Mesenchymal stem cell (in vitro differentiated cells and primary cell): ENCODE results near the gene COL27A1.

Experiments used
- DNase-seq: peaks from one replicate; pipeline ENCODE4 v3.0.0-alpha.2; 2013
- H2AFZ ChIP-seq: one replicate; pipeline ENCODE4 v1.6.1; 2013; ENCODE audit warnings: low read depth, mild to moderate bottlenecking, control low read depth, inconsistent platforms, low read length, moderate library complexity
- H2AK5ac ChIP-seq: 2 replicates; pipeline ENCODE4 v1.6.1; 2013; ENCODE audit warnings: low read length, moderate library complexity, mild to moderate bottlenecking, inconsistent platforms; ENCODE audit not compliant: severe bottlenecking
- H2BK120ac ChIP-seq: one replicate; pipeline ENCODE4 v1.6.1; 2013; ENCODE audit warnings: low read depth, mild to moderate bottlenecking, inconsistent platforms, low read length, moderate library complexity
- H2BK12ac ChIP-seq, 2 experiments: one replicate each; pipeline ENCODE4 v1.6.1; 2013; ENCODE audit warnings: inconsistent platforms in 2 of 2, low read length in 2 of 2, mild to moderate bottlenecking in 2 of 2, moderate library complexity in 2 of 2, control low read depth in 1 of 2
- H2BK15ac ChIP-seq: one replicate; pipeline ENCODE4 v1.6.1; 2013; ENCODE audit warnings: mild to moderate bottlenecking, low read depth, inconsistent platforms; ENCODE audit not compliant: poor library complexity, severe bottlenecking
- H2BK5ac ChIP-seq: 2 replicates; pipeline ENCODE4 v1.6.1; 2013; ENCODE audit warnings: low read depth, mild to moderate bottlenecking, low read length, control low read depth, inconsistent platforms; ENCODE audit not compliant: poor library complexity, severe bottlenecking
- H3K14ac ChIP-seq, 2 experiments: one replicate each; pipeline ENCODE4 v1.6.1; 2013; ENCODE audit warnings: inconsistent platforms in 2 of 2, low read length in 2 of 2, control low read depth in 1 of 2, mild to moderate bottlenecking in 1 of 2, moderate library complexity in 1 of 2
- H3K18ac ChIP-seq, 2 experiments: one replicate each; pipeline ENCODE4 v1.6.1; 2013; ENCODE audit warnings: inconsistent platforms in 2 of 2, low read length in 2 of 2, control low read depth in 1 of 2, low read depth in 1 of 2, mild to moderate bottlenecking in 1 of 2
- H3K23ac ChIP-seq, 2 experiments: one replicate each; pipeline ENCODE4 v1.6.1; 2013; ENCODE audit warnings: inconsistent platforms in 2 of 2, low read length in 2 of 2, mild to moderate bottlenecking in 2 of 2, moderate library complexity in 2 of 2, control low read depth in 1 of 2
- H3K27ac ChIP-seq: 2 replicates; pipeline ENCODE4 v1.5.1; 2013; ENCODE audit warnings: mild to moderate bottlenecking, moderate library complexity, low read length, control low read depth, inconsistent platforms; ENCODE audit not compliant: poor library complexity, severe bottlenecking
- H3K27me3 ChIP-seq, 2 experiments: 2 replicates each; pipeline versions ENCODE4 v1.6.1 to v1.7.0; 2013; ENCODE audit warnings: low read length in 2 of 2, mild to moderate bottlenecking in 2 of 2, moderate library complexity in 2 of 2, control low read depth in 1 of 2, inconsistent platforms in 1 of 2; ENCODE audit not compliant: control insufficient read depth in 1 of 2, insufficient read depth in 1 of 2
- H3K36me3 ChIP-seq, 2 experiments: 2 replicates each; pipeline versions ENCODE4 v1.6.1 to v1.7.0; 2013; ENCODE audit warnings: low read length in 2 of 2, control low read depth in 1 of 2, inconsistent platforms in 1 of 2, low read depth in 1 of 2, mild to moderate bottlenecking in 1 of 2; ENCODE audit not compliant: insufficient read depth in 2 of 2, control insufficient read depth in 1 of 2
- H3K4ac ChIP-seq, 2 experiments: one replicate each; pipeline ENCODE4 v1.6.1; 2013; ENCODE audit warnings: inconsistent platforms in 2 of 2, low read length in 2 of 2, mild to moderate bottlenecking in 2 of 2, moderate library complexity in 2 of 2, control low read depth in 1 of 2, low read depth in 1 of 2
- H3K4me1 ChIP-seq: 2 replicates; pipeline ENCODE4 v1.6.1; 2013; ENCODE audit warnings: low read depth, low read length, control low read depth; ENCODE audit not compliant: control insufficient read depth, insufficient read depth
- H3K4me2 ChIP-seq: 2 replicates; pipeline ENCODE4 v1.6.1; 2013; ENCODE audit warnings: low read length, mild to moderate bottlenecking, inconsistent platforms; ENCODE audit not compliant: poor library complexity, severe bottlenecking
- H3K4me3 ChIP-seq, 2 experiments: 2 replicates each; pipeline versions ENCODE4 v1.5.1 to v1.7.0; 2013; ENCODE audit warnings: low read length in 2 of 2, mild to moderate bottlenecking in 2 of 2, control low read depth in 1 of 2, low read depth in 1 of 2; ENCODE audit not compliant: insufficient read depth in 1 of 2
- H3K79me1 ChIP-seq: replicated peaks from 2 replicates; pipeline ENCODE4 v1.6.1; 2013; ENCODE audit warnings: mild to moderate bottlenecking, control low read depth, low read length, inconsistent platforms; ENCODE audit not compliant: poor library complexity, severe bottlenecking
- H3K9ac ChIP-seq: 2 replicates; pipeline ENCODE4 v1.7.0; 2013; ENCODE audit warnings: mild to moderate bottlenecking, low read length, moderate library complexity
- H3K9me3 ChIP-seq: 2 replicates; pipeline ENCODE4 v1.7.0; 2013; ENCODE audit warnings: mild to moderate bottlenecking, low read length; ENCODE audit not compliant: control insufficient read depth
- H4K8ac ChIP-seq: one replicate; pipeline ENCODE4 v1.6.1; 2013; ENCODE audit warnings: inconsistent platforms, mild to moderate bottlenecking, low read length, moderate library complexity
- H4K91ac ChIP-seq: one replicate; pipeline ENCODE4 v1.6.1; 2013; ENCODE audit warnings: mild to moderate bottlenecking, low read length, inconsistent platforms
- WGBS: methylation state at CpG from one replicate; pipeline ENCODE4 v1.1.7; 2013; ENCODE audit warnings: mixed read lengths; 5-methylcytosine and 5-hydroxymethylcytosine counted together

COL27A1 gene

DNA sequence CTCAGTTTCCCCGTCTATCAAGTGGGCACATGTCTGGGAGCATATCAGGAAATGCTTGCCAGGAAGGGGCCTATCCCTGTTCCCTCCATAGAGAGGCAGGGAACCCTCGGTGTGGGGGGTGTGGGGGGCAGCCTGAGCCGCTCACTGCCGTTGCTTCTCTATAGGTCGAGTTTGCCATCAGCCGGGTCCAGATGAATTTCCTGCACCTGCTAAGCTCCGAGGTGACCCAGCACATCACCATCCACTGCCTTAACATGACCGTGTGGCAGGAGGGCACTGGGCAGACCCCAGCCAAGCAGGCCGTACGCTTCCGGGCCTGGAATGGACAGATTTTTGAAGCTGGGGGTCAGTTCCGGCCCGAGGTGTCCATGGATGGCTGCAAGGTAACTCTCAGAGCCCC is 153.8 kb downstream of the COL27A1 start:
- no peak overlapping the region for H2BK120ac ChIP-seq
- H3K79me1 ChIP-seq = no peaks in the 10 kb centered on the region
- WGBS = 97% methylated on average over 11 of the region's 13 CpGs

DNA sequence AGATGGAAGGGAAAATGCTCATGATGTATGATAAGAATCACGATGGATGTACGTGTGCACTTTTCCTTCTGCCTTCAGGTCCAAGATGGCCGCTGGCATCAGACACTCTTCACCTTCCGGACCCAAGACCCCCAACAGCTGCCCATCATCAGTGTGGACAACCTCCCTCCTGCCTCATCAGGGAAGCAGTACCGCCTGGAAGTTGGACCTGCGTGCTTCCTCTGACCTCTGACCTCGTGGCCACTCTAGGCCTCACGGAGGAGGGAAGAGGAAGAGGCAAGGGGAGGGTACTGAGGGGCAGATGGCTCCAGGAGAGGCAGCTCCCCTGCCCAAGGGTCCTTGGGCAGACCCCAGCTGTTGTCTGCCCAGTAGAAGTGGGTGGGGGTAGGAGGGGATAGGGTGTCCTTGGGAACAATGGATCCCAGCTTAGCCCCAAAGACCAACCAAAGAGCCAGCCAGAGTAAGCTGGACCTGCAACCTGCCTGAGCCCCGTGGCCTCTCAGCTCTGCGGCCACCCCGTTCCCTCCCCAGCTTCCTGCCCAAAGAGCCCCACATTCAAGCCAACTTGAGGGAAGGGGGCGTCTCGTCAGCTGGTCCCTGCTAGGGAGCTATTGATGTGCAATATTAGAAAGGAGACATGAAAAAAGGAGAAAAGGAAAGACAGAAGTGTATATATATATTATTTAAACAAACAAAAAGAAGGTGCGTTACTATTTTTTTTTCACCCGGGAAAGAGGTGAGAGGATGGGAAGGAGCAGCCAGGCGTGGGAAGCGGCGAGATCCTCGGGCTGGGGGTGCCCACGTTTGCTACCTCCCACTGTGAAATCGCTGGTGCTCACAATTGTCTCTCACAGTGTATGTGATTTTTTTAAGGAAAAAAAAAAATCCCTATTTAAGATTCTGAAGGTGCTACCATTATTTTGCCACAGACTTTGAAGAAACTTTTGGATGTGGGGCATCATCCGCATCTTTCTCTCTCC is 155.4 kb downstream of the COL27A1 start:
- H3K23ac ChIP-seq = no peak overlapping the region
- no peak overlapping the region for H2BK5ac ChIP-seq
- no peaks in the 10 kb centered on the region for H3K27me3 ChIP-seq
- no peak overlapping the region for H2BK15ac ChIP-seq
- 95% methylated on average over 14 of the region's 22 CpGs for WGBS
- no peaks in the 10 kb centered on the region for H3K4me1 ChIP-seq
- H3K4ac ChIP-seq = no peak overlapping the region
- H3K4me3 ChIP-seq = no peak overlapping the region
- no peaks in the 10 kb centered on the region for H3K9me3 ChIP-seq
- no peak overlapping the region for H4K91ac ChIP-seq
- H3K79me1 ChIP-seq = no peaks in the 10 kb centered on the region
- peaks cover 5 to 51% of the 10 kb centered on the region in 2 experiments for H3K36me3 ChIP-seq
- no peak overlapping the region for H3K4me2 ChIP-seq
- no peak overlapping the region for H3K9ac ChIP-seq
- H3K27ac ChIP-seq = no peak overlapping the region
- H3K14ac ChIP-seq = no peak overlapping the region
- H2BK12ac ChIP-seq = no peak overlapping the region
- H2AK5ac ChIP-seq = no peak overlapping the region
- no peak overlapping the region for H4K8ac ChIP-seq
- no peak for DNase-seq
- H2BK120ac ChIP-seq = no peak overlapping the region
- no peak overlapping the region for H3K18ac ChIP-seq
- H2AFZ ChIP-seq = no peak overlapping the region

More for the DNA sequence above, 153.8 kb downstream of the COL27A1 start:
- Histone ChIP-seq H3K4me1 (peaks cover 3% of the 10 kb centered on the region), H2BK5ac (no peak overlapping the region), H2BK12ac (no peak overlapping the region), H3K27me3 (no peaks in the 10 kb centered on the region), H3K4ac (no peak overlapping the region), H3K27ac (no peak overlapping the region), H3K4me2 (no peak overlapping the region), H4K8ac (no peak overlapping the region), H2AFZ (no peak overlapping the region), H2BK15ac (no peak overlapping the region), H3K23ac (no peak overlapping the region), H3K9me3 (no peaks in the 10 kb centered on the region), H3K14ac (no peak overlapping the region), H4K91ac (no peak overlapping the region), H3K9ac (no peak overlapping the region), H2AK5ac (no peak overlapping the region), H3K4me3 (no peak overlapping the region), H3K18ac (no peak overlapping the region), H3K36me3 (peaks cover 5 to 68% of the 10 kb centered on the region in 2 experiments)
- DNase-seq = no peak

DNA sequence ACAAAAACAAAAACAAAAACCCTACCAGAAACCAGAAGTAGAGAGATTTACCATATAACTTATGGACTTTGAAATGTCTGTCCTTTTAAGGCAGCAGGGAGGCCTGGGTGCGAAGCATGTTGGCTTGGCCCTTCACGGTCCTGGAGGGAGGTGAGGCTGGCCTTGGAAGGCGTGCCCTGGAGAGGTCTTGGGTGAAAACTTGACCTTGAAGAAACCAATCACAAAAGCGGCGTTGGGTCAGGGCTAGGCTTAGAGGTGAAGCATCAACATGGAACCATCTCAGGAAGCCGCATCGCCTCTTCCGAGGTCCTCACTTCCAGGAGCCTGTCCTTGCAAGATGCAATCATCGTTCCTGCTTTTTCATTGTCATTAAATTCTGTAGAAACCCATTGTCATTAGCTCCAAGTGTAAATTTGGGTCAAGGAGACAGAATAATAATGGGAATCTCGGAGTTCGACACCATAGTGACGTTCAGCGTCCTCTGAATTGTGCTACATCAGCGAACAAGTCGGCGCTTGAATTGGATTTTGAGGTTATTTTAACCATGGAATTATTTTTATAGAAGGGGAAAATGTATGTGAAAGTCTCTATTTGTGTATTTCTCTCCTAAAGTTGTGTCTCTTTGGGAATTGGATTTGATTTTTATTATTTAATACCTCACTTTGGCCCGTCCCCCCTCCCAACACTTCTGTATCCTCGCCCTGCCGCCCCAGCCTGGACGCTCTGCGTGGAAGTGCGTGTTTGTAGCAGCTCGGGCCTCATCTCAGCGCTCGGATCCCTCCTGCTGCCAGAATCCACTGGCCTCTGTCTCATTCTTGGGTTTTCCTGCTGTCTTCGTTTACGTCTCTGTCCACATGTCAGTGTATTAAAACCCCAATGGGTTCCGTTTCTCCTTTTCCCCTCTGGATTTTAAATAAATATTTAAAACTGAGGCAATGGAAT is 156.5 kb downstream of the COL27A1 start:
- H3K23ac ChIP-seq = no peak overlapping the region
- no peak overlapping the region for H2BK5ac ChIP-seq
- no peak overlapping the region for H3K4me2 ChIP-seq
- no peak overlapping the region for H4K91ac ChIP-seq
- no peak overlapping the region for H3K4ac ChIP-seq
- no peaks in the 10 kb centered on the region for H3K27me3 ChIP-seq
- H3K18ac ChIP-seq = no peak overlapping the region
- H3K27ac ChIP-seq = no peak overlapping the region
- 98% methylated on average over 25 of the region's 28 CpGs for WGBS
- H3K36me3 ChIP-seq = peaks cover 5 to 42% of the 10 kb centered on the region in 2 experiments
- no peak overlapping the region for H2BK120ac ChIP-seq
- no peak overlapping the region for H3K14ac ChIP-seq
- H3K4me1 ChIP-seq = peaks cover 2% of the 10 kb centered on the region
- H2BK15ac ChIP-seq = no peak overlapping the region
- H2AK5ac ChIP-seq = no peak overlapping the region
- no peak overlapping the region for H2AFZ ChIP-seq
- H3K79me1 ChIP-seq = no peaks in the 10 kb centered on the region
- H3K9ac ChIP-seq = no peak overlapping the region
- H2BK12ac ChIP-seq = no peak overlapping the region
- no peak overlapping the region for H3K4me3 ChIP-seq
- DNase-seq = no peak
- no peak overlapping the region for H4K8ac ChIP-seq
- H3K9me3 ChIP-seq = no peaks in the 10 kb centered on the region

DNA sequence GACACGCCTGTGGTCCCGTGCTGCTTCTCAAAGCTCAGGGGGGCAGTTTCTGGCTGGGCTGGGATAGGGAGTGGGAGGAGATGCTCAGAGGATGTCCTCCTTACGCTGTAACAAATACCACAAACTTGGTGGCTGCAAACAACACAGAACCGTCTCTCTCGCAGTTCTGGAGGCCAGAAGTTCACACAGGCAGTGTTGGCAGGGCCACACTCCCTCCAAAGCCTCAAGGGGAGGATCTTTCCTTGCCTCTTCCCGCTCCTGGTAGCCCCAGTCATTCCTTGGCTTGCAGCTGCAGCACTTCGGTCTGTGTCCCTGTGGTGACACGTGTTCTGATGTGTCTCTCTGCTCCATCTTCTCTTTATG is 157.2 kb downstream of the COL27A1 start:
- Histone ChIP-seq H3K9me3 (no peaks in the 10 kb centered on the region), H3K79me1 (no peaks in the 10 kb centered on the region), H3K36me3 (peaks cover 5 to 36% of the 10 kb centered on the region in 2 experiments), H3K4me3 (no peak overlapping the region), H2BK5ac (no peak overlapping the region), H2BK120ac (no peak overlapping the region), H3K14ac (no peak overlapping the region), H2BK12ac (no peak overlapping the region), H3K27ac (no peak overlapping the region), H3K9ac (no peak overlapping the region), H3K4me1 (peaks cover 3% of the 10 kb centered on the region), H3K27me3 (no peaks in the 10 kb centered on the region), H2AFZ (no peak overlapping the region), H3K4ac (no peak overlapping the region), H3K18ac (no peak overlapping the region), H3K4me2 (no peak overlapping the region), H4K91ac (peak overlapping the region; percentile 18), H2BK15ac (no peak overlapping the region), H2AK5ac (no peak overlapping the region), H3K23ac (no peak overlapping the region), H4K8ac (no peak overlapping the region)
- no peak for DNase-seq
- WGBS = 89% methylated on average over 8 of the region's 8 CpGs
